GM23338 (cell line): Measurements from ENCODE around the gene AP2A2. TPM values are rescaled to one million over a fixed set of nuclear protein-coding genes. Genes with fewer than 3 reads are reported as not detected.

Experiments
- ATAC-seq: fragments of 200-7000 bp; cut with Tn5 transposase; 3 replicates; pipeline ENCODE4 v1.9.1; 2020
- DNase-seq: peaks from one replicate; pipeline ENCODE4 v3.0.0-alpha.2; 2015; ENCODE audit warnings: low spot score
- H2AFZ ChIP-seq: fragments of 200-600 bp; sonication (generic); 2 replicates; pipeline ENCODE4 v1.8.0; 2016; ENCODE audit warnings: antibody characterized with exemption, mild to moderate bottlenecking, moderate library complexity
- H3F3A ChIP-seq: fragments of 200-600 bp; sonication (generic); replicated peaks from 2 replicates; pipeline ENCODE4 v1.8.0; 2017; ENCODE audit warnings: antibody characterized with exemption, mixed run types, low read depth
- H3K27ac ChIP-seq: fragments of 200-600 bp; sonication (generic); 2 replicates; pipeline ENCODE4 v1.6.1; 2016; ENCODE audit warnings: low read depth
- H3K27me3 ChIP-seq: fragments of 200-600 bp; sonication (generic); 2 replicates; pipeline ENCODE4 v1.8.0; 2016; ENCODE audit warnings: mild to moderate bottlenecking, mixed run types, moderate library complexity; ENCODE audit not compliant: insufficient read depth
- H3K36me3 ChIP-seq: fragments of 200-600 bp; sonication (generic); 2 replicates; pipeline ENCODE4 v1.8.0; 2016; ENCODE audit warnings: mild to moderate bottlenecking; ENCODE audit not compliant: insufficient read depth
- H3K4me1 ChIP-seq: fragments of 200-600 bp; sonication (generic); 2 replicates; pipeline ENCODE4 v1.8.0; 2016; ENCODE audit warnings: mild to moderate bottlenecking, moderate library complexity; ENCODE audit not compliant: insufficient read depth
- H3K4me2 ChIP-seq: fragments of 200-600 bp; sonication (generic); 2 replicates; pipeline ENCODE4 v1.7.1; 2017; ENCODE audit warnings: mixed run types
- H3K4me3 ChIP-seq: fragments of 200-600 bp; sonication (generic); 2 replicates; pipeline ENCODE4 v1.6.1; 2016; ENCODE audit warnings: mixed run types
- H3K79me2 ChIP-seq: fragments of 200-600 bp; sonication (generic); replicated peaks from 2 replicates; pipeline ENCODE4 v1.8.0; 2017; ENCODE audit warnings: mild to moderate bottlenecking; ENCODE audit not compliant: insufficient read depth
- H3K9me2 ChIP-seq: fragments of 200-600 bp; sonication (generic); 2 replicates; pipeline ENCODE4 v1.8.0; 2017; ENCODE audit not compliant: insufficient read depth
- H4K20me1 ChIP-seq: fragments of 200-600 bp; sonication (generic); replicated peaks from 2 replicates; pipeline ENCODE4 v1.8.0; 2017; ENCODE audit warnings: mild to moderate bottlenecking; ENCODE audit not compliant: insufficient read depth
- H3K27ac Mint-ChIP-seq: 2 replicates; pipeline ENCODE4 v1.8.0; 2020; ENCODE audit warnings: inconsistent platforms, mild to moderate bottlenecking, moderate library complexity, mixed read lengths
- H3K27me3 Mint-ChIP-seq: 3 replicates; pipeline ENCODE4 v1.8.0; 2022; ENCODE audit warnings: low read depth, mild to moderate bottlenecking, moderate library complexity, mixed read lengths, inconsistent platforms; ENCODE audit not compliant: insufficient read depth, poor library complexity
- H3K36me3 Mint-ChIP-seq: 3 replicates; pipeline ENCODE4 v1.8.0; 2021; ENCODE audit warnings: low read depth, mild to moderate bottlenecking, inconsistent platforms, moderate library complexity, mixed read lengths
- H3K4me1 Mint-ChIP-seq: 3 replicates; pipeline ENCODE4 v1.8.0; 2020; ENCODE audit warnings: mild to moderate bottlenecking, inconsistent platforms, mixed read lengths
- H3K4me3 Mint-ChIP-seq: 3 replicates; pipeline ENCODE4 v1.8.0; 2021; ENCODE audit warnings: moderate library complexity, mild to moderate bottlenecking, inconsistent platforms, mixed read lengths
- H3K9me3 Mint-ChIP-seq: 3 replicates; pipeline ENCODE4 v1.8.0; 2020; ENCODE audit warnings: moderate library complexity, mild to moderate bottlenecking, inconsistent platforms, mixed read lengths
- CREB1 ChIP-seq: fragments of 250-450 bp; sonication (Bioruptor Pico); IDR thresholded peaks from 2 replicates; pipeline ENCODE4 v1.5.0; 2020; ENCODE audit warnings: low read depth, mild to moderate bottlenecking, moderate library complexity
- ETS1 ChIP-seq: IDR thresholded peaks from 2 replicates; pipeline ENCODE4 v1.6.1; 2016; ENCODE audit warnings: antibody characterized with exemption
- EZH2 ChIP-seq: fragments of 200-600 bp; sonication (generic); IDR thresholded peaks from one replicate; pipeline ENCODE4 v1.8.0; 2017; ENCODE audit warnings: antibody characterized with exemption, mild to moderate bottlenecking, low read depth; ENCODE audit not compliant: unreplicated experiment
- EZH2phosphoT487 ChIP-seq: fragments of 200-600 bp; sonication (generic); IDR thresholded peaks from one replicate; pipeline ENCODE4 v1.8.1; 2018; ENCODE audit warnings: antibody characterized with exemption; ENCODE audit not compliant: unreplicated experiment
- JUNB ChIP-seq: IDR thresholded peaks from one replicate; pipeline ENCODE4 v1.6.1; 2016; ENCODE audit warnings: antibody characterized with exemption; ENCODE audit not compliant: unreplicated experiment
- NANOG ChIP-seq: IDR thresholded peaks from 2 replicates; pipeline ENCODE4 v1.6.1; 2016; ENCODE audit warnings: antibody characterized with exemption, borderline replicate concordance
- POLR2AphosphoS5 ChIP-seq: IDR thresholded peaks from 2 replicates; pipeline ENCODE4 v1.6.1; 2016; ENCODE audit warnings: antibody characterized with exemption, low read depth
- REST ChIP-seq: IDR thresholded peaks from one replicate; pipeline ENCODE4 v1.6.1; 2018; ENCODE audit warnings: antibody characterized with exemption; ENCODE audit not compliant: unreplicated experiment
- STAT1 ChIP-seq: IDR thresholded peaks from one replicate; pipeline ENCODE4 v1.6.1; 2016; ENCODE audit warnings: antibody characterized with exemption; ENCODE audit not compliant: unreplicated experiment
- ZNF114 ChIP-seq: fragments of 250-450 bp; sonication (Bioruptor Pico); IDR thresholded peaks from 2 replicates; pipeline ENCODE4 v1.5.0; 2020; ENCODE audit warnings: mild to moderate bottlenecking, moderate library complexity
- ZNF331 ChIP-seq: fragments of 250-450 bp; sonication (Bioruptor Pico); IDR thresholded peaks from 2 replicates; pipeline ENCODE4 v1.5.0; 2020; ENCODE audit warnings: low read depth, mild to moderate bottlenecking, moderate library complexity
- polyA plus RNA-seq: library from polyadenylated mRNA; unstranded; fragments of >200 nt; fragmentation: Nextera tagmentation; extraction: Ambion mirVana; gene quantifications from 2 replicates; pipeline ENCODE4 v1.2.1, GENCODE V29; 2016
- total RNA-seq: library from RNA; depleted of rRNA; stranded (reverse); fragments of >200 nt; shearing (Covaris generic); gene quantifications from 2 replicates; pipeline ENCODE4 v1.2.3, GENCODE V29; 2014
- TF ChIP-seq, protein P1 (sequence below): fragments of 250-450 bp; sonication (Bioruptor Pico); IDR thresholded peaks from 2 replicates; pipeline ENCODE4 v1.5.0; 2020; ENCODE audit warnings: mild to moderate bottlenecking, moderate library complexity
- TF ChIP-seq, protein P2 (sequence below), 2 experiments: fragments of 200-600 bp in 1 of 2; sonication (generic) in 1 of 2; conservative IDR thresholded peaks; 2 replicates each; pipeline versions ENCODE4 v1.5.1 to v1.6.1; 2016 to 2017; ENCODE audit warnings: antibody characterized with exemption in 2 of 2, low read depth in 2 of 2, mild to moderate bottlenecking in 2 of 2, moderate library complexity in 1 of 2

Gene AP2A2
- total and polyA plus RNA-seq, 2 experiments from 2014 or later, result 23.7 to 47.5 TPM

GRCh38 chr11:1015064-1015463 is 89.4 kb downstream of the AP2A2 start:
- Histone ChIP-seq H2AFZ (no peak overlapping the region), H3K9me2 (no peaks in the 10 kb centered on the region), H3K4me1 (no peaks in the 10 kb centered on the region), H3K27me3 (no peaks in the 10 kb centered on the region), H3K4me2 (no peak overlapping the region), H3K36me3 (no peaks in the 10 kb centered on the region), H3K79me2 (no peaks in the 10 kb centered on the region), H3F3A (no peaks in the 10 kb centered on the region), H3K27ac (no peak overlapping the region), H3K4me3 (no peak overlapping the region), H4K20me1 (no peaks in the 10 kb centered on the region)
- H3K4me3 Mint-ChIP-seq, result no peak overlapping the region; the same call in 2 of the 3 replicates
- H3K27me3 Mint-ChIP-seq, result peaks cover 18% of the 10 kb centered on the region
- H3K36me3 Mint-ChIP-seq, result peaks cover 31% of the 10 kb centered on the region
- H3K9me3 Mint-ChIP-seq, result peaks cover 23% of the 10 kb centered on the region
- no peak overlapping the region for H3K27ac Mint-ChIP-seq
- TF ChIP-seq EZH2 (no peak), JUNB (no peak), CREB1 (CRISPR knock-in tag) (no peak), ZNF114 (CRISPR knock-in tag) (no peak), NANOG (no peak), ETS1 (no peak), EZH2phosphoT487 (no peak), ZNF331 (CRISPR knock-in tag) (no peak), REST (no peak), POLR2AphosphoS5 (no peak), STAT1 (no peak)
- TF ChIP-seq, protein P1, sequence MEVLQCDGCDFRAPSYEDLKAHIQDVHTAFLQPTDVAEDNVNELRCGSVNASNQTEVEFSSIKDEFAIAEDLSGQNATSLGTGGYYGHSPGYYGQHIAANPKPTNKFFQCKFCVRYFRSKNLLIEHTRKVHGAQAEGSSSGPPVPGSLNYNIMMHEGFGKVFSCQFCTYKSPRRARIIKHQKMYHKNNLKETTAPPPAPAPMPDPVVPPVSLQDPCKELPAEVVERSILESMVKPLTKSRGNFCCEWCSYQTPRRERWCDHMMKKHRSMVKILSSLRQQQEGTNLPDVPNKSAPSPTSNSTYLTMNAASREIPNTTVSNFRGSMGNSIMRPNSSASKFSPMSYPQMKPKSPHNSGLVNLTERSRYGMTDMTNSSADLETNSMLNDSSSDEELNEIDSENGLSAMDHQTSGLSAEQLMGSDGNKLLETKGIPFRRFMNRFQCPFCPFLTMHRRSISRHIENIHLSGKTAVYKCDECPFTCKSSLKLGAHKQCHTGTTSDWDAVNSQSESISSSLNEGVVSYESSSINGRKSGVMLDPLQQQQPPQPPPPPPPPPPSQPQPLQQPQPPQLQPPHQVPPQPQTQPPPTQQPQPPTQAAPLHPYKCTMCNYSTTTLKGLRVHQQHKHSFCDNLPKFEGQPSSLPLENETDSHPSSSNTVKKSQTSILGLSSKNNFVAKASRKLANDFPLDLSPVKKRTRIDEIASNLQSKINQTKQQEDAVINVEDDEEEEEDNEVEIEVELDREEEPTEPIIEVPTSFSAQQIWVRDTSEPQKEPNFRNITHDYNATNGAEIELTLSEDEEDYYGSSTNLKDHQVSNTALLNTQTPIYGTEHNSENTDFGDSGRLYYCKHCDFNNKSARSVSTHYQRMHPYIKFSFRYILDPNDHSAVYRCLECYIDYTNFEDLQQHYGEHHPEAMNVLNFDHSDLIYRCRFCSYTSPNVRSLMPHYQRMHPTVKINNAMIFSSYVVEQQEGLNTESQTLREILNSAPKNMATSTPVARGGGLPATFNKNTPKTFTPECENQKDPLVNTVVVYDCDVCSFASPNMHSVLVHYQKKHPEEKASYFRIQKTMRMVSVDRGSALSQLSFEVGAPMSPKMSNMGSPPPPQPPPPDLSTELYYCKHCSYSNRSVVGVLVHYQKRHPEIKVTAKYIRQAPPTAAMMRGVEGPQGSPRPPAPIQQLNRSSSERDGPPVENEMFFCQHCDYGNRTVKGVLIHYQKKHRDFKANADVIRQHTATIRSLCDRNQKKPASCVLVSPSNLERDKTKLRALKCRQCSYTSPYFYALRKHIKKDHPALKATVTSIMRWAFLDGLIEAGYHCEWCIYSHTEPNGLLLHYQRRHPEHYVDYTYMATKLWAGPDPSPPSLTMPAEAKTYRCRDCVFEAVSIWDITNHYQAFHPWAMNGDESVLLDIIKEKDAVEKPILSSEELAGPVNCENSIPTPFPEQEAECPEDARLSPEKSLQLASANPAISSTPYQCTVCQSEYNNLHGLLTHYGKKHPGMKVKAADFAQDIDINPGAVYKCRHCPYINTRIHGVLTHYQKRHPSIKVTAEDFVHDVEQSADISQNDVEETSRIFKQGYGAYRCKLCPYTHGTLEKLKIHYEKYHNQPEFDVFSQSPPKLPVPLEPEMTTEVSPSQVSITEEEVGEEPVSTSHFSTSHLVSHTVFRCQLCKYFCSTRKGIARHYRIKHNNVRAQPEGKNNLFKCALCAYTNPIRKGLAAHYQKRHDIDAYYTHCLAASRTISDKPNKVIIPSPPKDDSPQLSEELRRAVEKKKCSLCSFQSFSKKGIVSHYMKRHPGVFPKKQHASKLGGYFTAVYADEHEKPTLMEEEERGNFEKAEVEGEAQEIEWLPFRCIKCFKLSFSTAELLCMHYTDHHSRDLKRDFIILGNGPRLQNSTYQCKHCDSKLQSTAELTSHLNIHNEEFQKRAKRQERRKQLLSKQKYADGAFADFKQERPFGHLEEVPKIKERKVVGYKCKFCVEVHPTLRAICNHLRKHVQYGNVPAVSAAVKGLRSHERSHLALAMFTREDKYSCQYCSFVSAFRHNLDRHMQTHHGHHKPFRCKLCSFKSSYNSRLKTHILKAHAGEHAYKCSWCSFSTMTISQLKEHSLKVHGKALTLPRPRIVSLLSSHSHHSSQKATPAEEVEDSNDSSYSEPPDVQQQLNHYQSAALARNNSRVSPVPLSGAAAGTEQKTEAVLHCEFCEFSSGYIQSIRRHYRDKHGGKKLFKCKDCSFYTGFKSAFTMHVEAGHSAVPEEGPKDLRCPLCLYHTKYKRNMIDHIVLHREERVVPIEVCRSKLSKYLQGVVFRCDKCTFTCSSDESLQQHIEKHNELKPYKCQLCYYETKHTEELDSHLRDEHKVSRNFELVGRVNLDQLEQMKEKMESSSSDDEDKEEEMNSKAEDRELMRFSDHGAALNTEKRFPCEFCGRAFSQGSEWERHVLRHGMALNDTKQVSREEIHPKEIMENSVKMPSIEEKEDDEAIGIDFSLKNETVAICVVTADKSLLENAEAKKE, result no peak
- TF ChIP-seq, protein P2, sequence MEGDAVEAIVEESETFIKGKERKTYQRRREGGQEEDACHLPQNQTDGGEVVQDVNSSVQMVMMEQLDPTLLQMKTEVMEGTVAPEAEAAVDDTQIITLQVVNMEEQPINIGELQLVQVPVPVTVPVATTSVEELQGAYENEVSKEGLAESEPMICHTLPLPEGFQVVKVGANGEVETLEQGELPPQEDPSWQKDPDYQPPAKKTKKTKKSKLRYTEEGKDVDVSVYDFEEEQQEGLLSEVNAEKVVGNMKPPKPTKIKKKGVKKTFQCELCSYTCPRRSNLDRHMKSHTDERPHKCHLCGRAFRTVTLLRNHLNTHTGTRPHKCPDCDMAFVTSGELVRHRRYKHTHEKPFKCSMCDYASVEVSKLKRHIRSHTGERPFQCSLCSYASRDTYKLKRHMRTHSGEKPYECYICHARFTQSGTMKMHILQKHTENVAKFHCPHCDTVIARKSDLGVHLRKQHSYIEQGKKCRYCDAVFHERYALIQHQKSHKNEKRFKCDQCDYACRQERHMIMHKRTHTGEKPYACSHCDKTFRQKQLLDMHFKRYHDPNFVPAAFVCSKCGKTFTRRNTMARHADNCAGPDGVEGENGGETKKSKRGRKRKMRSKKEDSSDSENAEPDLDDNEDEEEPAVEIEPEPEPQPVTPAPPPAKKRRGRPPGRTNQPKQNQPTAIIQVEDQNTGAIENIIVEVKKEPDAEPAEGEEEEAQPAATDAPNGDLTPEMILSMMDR (conservative IDR thresholded peaks at IDR 0.05; ENCODE audit: low read depth in 2 of 2), result no peak
- no peak for DNase-seq
- no peak for ATAC-seq
- no peaks in the 10 kb centered on the region for H3K4me1 Mint-ChIP-seq
